Activated T-cell treated with anti-CD3 and anti-CD28 coated beads, Interleukin-2, amount 50 U/mL, for 24 hours (primary cell): ENCODE results near the gene ITGAL.
A peak's percentile ranks its signal among the peaks of the same experiment; 100 is the strongest.

Source experiments
- DNase-seq: peaks from one replicate; pipeline ENCODE4 v3.0.0-alpha.2; 2020
- H3K27ac Mint-ChIP-seq: 2 replicates; pipeline ENCODE4 v1.8.0; 2020; ENCODE audit warnings: mild to moderate bottlenecking, mixed read lengths
- H3K27me3 Mint-ChIP-seq: 2 replicates; pipeline ENCODE4 v1.8.0; 2020; ENCODE audit warnings: mixed read lengths
- H3K36me3 Mint-ChIP-seq: 2 replicates; pipeline ENCODE4 v1.8.0; 2020; ENCODE audit warnings: low read depth, mixed read lengths
- H3K4me1 Mint-ChIP-seq: 2 replicates; pipeline ENCODE4 v1.8.0; 2020; ENCODE audit warnings: low read depth, mixed read lengths
- H3K4me3 Mint-ChIP-seq: 2 replicates; pipeline ENCODE4 v1.8.0; 2020; ENCODE audit warnings: mild to moderate bottlenecking, moderate library complexity, mixed read lengths
- H3K9me3 Mint-ChIP-seq: 2 replicates; pipeline ENCODE4 v1.8.0; 2020; ENCODE audit warnings: mixed read lengths

Gene ITGAL

GRCh38 chr16:30551781-30552180, 79.2 kb downstream of the ITGAL start:
- Mint-ChIP-seq H3K27ac (peak overlapping the region; percentile 94), H3K27me3 (no peaks in the 10 kb centered on the region), H3K4me1 (peaks cover 63% of the 10 kb centered on the region), H3K9me3 (no peaks in the 10 kb centered on the region), H3K4me3 (peak overlapping the region; percentile 66), H3K36me3 (peaks cover 44% of the 10 kb centered on the region)
- peak; percentile 72 for DNase-seq

- Mint-ChIP-seq H3K4me1 (peaks cover 63% of the 10 kb centered on the region), H3K36me3 (peaks cover 51% of the 10 kb centered on the region), H3K27ac (peak overlapping the region; percentile 94), H3K4me3 (no peak overlapping the region), H3K27me3 (no peaks in the 10 kb centered on the region), H3K9me3 (no peaks in the 10 kb centered on the region)
- DNase-seq = no peak
Measured at GRCh38 chr16:30552956-30553355, 80.4 kb downstream of the ITGAL start.

- H3K27me3 Mint-ChIP-seq = no peaks in the 10 kb centered on the region
- H3K4me3 Mint-ChIP-seq = no peak overlapping the region
- DNase-seq = no peak
- H3K27ac Mint-ChIP-seq = peak overlapping the region; percentile 94
- no peaks in the 10 kb centered on the region for H3K9me3 Mint-ChIP-seq
- peaks cover 51% of the 10 kb centered on the region for H3K36me3 Mint-ChIP-seq
- peaks cover 63% of the 10 kb centered on the region for H3K4me1 Mint-ChIP-seq
Measured at GRCh38 chr16:30553393-30553899, 80.9 kb downstream of the ITGAL start.

- no peaks in the 10 kb centered on the region for H3K9me3 Mint-ChIP-seq
- no peaks in the 10 kb centered on the region for H3K27me3 Mint-ChIP-seq
- peak overlapping the region; percentile 94 for H3K27ac Mint-ChIP-seq
- peaks cover 51% of the 10 kb centered on the region for H3K36me3 Mint-ChIP-seq
- DNase-seq = no peak
- no peak overlapping the region for H3K4me3 Mint-ChIP-seq
- H3K4me1 Mint-ChIP-seq = peaks cover 61% of the 10 kb centered on the region
Measured at GRCh38 chr16:30554557-30555314, 82.2 kb downstream of the ITGAL start.

- DNase-seq = no peak
- peak overlapping the region; percentile 90 for H3K4me3 Mint-ChIP-seq
- H3K36me3 Mint-ChIP-seq = peaks cover 51% of the 10 kb centered on the region
- H3K4me1 Mint-ChIP-seq = peaks cover 60% of the 10 kb centered on the region
- peak overlapping the region; percentile 93 for H3K27ac Mint-ChIP-seq
- no peaks in the 10 kb centered on the region for H3K9me3 Mint-ChIP-seq
- H3K27me3 Mint-ChIP-seq = no peaks in the 10 kb centered on the region
Measured at GRCh38 chr16:30555315-30556124, 83.0 kb downstream of the ITGAL start.

GRCh38 chr16:30556125-30556473, 83.6 kb downstream of the ITGAL start:
- H3K27me3 Mint-ChIP-seq = no peaks in the 10 kb centered on the region
- H3K36me3 Mint-ChIP-seq = peaks cover 51% of the 10 kb centered on the region
- DNase-seq = no peak
- peaks cover 59% of the 10 kb centered on the region for H3K4me1 Mint-ChIP-seq
- peak overlapping the region; percentile 93 for H3K27ac Mint-ChIP-seq
- H3K4me3 Mint-ChIP-seq = peak overlapping the region; percentile 90
- H3K9me3 Mint-ChIP-seq = no peaks in the 10 kb centered on the region

GRCh38 chr16:30557707-30557956, 85.1 kb downstream of the ITGAL start:
- DNase-seq = no peak
- H3K27me3 Mint-ChIP-seq = no peaks in the 10 kb centered on the region
- peak overlapping the region; percentile 90 for H3K4me3 Mint-ChIP-seq
- H3K27ac Mint-ChIP-seq = peak overlapping the region; percentile 93
- H3K9me3 Mint-ChIP-seq = no peaks in the 10 kb centered on the region
- H3K4me1 Mint-ChIP-seq = peaks cover 51% of the 10 kb centered on the region
- H3K36me3 Mint-ChIP-seq = peaks cover 43% of the 10 kb centered on the region

GRCh38 chr16:30557957-30558788, 85.6 kb downstream of the ITGAL start, which contains the start of gene ZNF764:
ZNF764 (minus strand) TSS chr16:30558374; CDS start chr16:30558182, 192 bp downstream.
- Mint-ChIP-seq H3K4me3 (peak within 1 kb of the TSS; percentile 90), H3K27ac (peak within 1 kb of the TSS; percentile 93), H3K36me3 (peaks cover 38% of the 10 kb centered on the region), H3K9me3 (no peaks in the 10 kb centered on the region), H3K4me1 (peaks cover 46% of the 10 kb centered on the region), H3K27me3 (no peaks in the 10 kb centered on the region)
- DNase-seq = peak; percentile 97

- Mint-ChIP-seq H3K27me3 (no peaks in the 10 kb centered on the region), H3K4me1 (peaks cover 39% of the 10 kb centered on the region), H3K36me3 (peaks cover 31% of the 10 kb centered on the region), H3K27ac (peak overlapping the region; percentile 93), H3K4me3 (peak overlapping the region; percentile 90), H3K9me3 (no peaks in the 10 kb centered on the region)
- DNase-seq = no peak
Measured at GRCh38 chr16:30558789-30559377, 86.3 kb downstream of the ITGAL start.

- H3K4me3 Mint-ChIP-seq = no peak overlapping the region
- no peak for DNase-seq
- H3K36me3 Mint-ChIP-seq = peaks cover 22% of the 10 kb centered on the region
- H3K9me3 Mint-ChIP-seq = no peaks in the 10 kb centered on the region
- H3K27ac Mint-ChIP-seq = no peak overlapping the region
- peaks cover 32% of the 10 kb centered on the region for H3K4me1 Mint-ChIP-seq
- no peaks in the 10 kb centered on the region for H3K27me3 Mint-ChIP-seq
Measured at GRCh38 chr16:30559690-30560089, 87.1 kb downstream of the ITGAL start.

GRCh38 chr16:30561089-30561816, 88.7 kb downstream of the ITGAL start:
- Mint-ChIP-seq H3K27ac (peak overlapping the region; percentile 85), H3K4me1 (peaks cover 25% of the 10 kb centered on the region)

GRCh38 chr16:30562021-30562420, 89.5 kb downstream of the ITGAL start:
- Mint-ChIP-seq H3K27me3 (no peaks in the 10 kb centered on the region), H3K4me3 (peak overlapping the region; percentile 78), H3K4me1 (peaks cover 30% of the 10 kb centered on the region), H3K9me3 (no peaks in the 10 kb centered on the region), H3K27ac (no peak overlapping the region), H3K36me3 (peaks cover 6% of the 10 kb centered on the region)
- no peak for DNase-seq

More at GRCh38 chr16:30561089-30561816, 88.7 kb downstream of the ITGAL start:
- H3K9me3 Mint-ChIP-seq = no peaks in the 10 kb centered on the region
- H3K4me3 Mint-ChIP-seq = peak overlapping the region; percentile 78
- no peaks in the 10 kb centered on the region for H3K27me3 Mint-ChIP-seq
- DNase-seq = peak; percentile 57
- peaks cover 9% of the 10 kb centered on the region for H3K36me3 Mint-ChIP-seq

GRCh38 chr16:30565526-30565925, 93.0 kb downstream of the ITGAL start:
- H3K9me3 Mint-ChIP-seq = no peaks in the 10 kb centered on the region
- DNase-seq = no peak
- peaks cover 48% of the 10 kb centered on the region for H3K4me1 Mint-ChIP-seq
- no peaks in the 10 kb centered on the region for H3K27me3 Mint-ChIP-seq
- H3K36me3 Mint-ChIP-seq = no peaks in the 10 kb centered on the region
- H3K27ac Mint-ChIP-seq = peak overlapping the region; percentile 18
- no peak overlapping the region for H3K4me3 Mint-ChIP-seq
